Activated CD4-positive, alpha-beta memory T cell treated with anti-CD3 and anti-CD28 coated beads for 36 hours (primary cell): ENCODE data around the gene MAML2. TPM values are rescaled to one million over a fixed set of nuclear protein-coding genes. Genes with fewer than 3 reads are reported as not detected.
"Not testable (repeated sequence)": the region's sequence is repeated elsewhere in the genome, so short reads cannot be mapped to it uniquely, and the experiment has no call there.

Experiments used
- CTCF ChIA-PET: fragments of 350-600 bp; sonication (Branson Sonifier 250); formaldehyde crosslinking; loops from one replicate; lab custom pipeline; 2021; ENCODE audit warnings: antibody characterized with exemption, inconsistent platforms; lab: Charles Lee
- POLR2A ChIA-PET: fragments of 350-600 bp; sonication (Branson Sonifier 250); formaldehyde crosslinking; loops from one replicate; lab custom pipeline; 2021; ENCODE audit warnings: antibody characterized with exemption; lab: Charles Lee
- DNase-seq: peaks from one replicate; pipeline ENCODE4 v3.0.0-alpha.2; 2020
- H3K27ac Mint-ChIP-seq: one replicate; pipeline ENCODE4 v1.8.0; 2021; ENCODE audit warnings: mixed read lengths
- H3K27me3 Mint-ChIP-seq: one replicate; pipeline ENCODE4 v1.8.0; 2021; ENCODE audit warnings: mixed read lengths
- H3K36me3 Mint-ChIP-seq: one replicate; pipeline ENCODE4 v1.8.0; 2021; ENCODE audit warnings: mixed read lengths
- H3K4me1 Mint-ChIP-seq: one replicate; pipeline ENCODE4 v1.8.0; 2021; ENCODE audit warnings: low read depth, mixed read lengths
- H3K4me3 Mint-ChIP-seq: one replicate; pipeline ENCODE4 v1.8.0; 2021; ENCODE audit warnings: mild to moderate bottlenecking, mixed read lengths
- H3K9me3 Mint-ChIP-seq: one replicate; pipeline ENCODE4 v1.8.0; 2021; ENCODE audit warnings: mixed read lengths
- intact Hi-C: fragments of 100-400 bp; cut with micrococcal nuclease; formaldehyde crosslinking; loops from one replicate; pipeline ENCODE4 v1.15.1; 2023
- total RNA-seq, 2 experiments: library from RNA; stranded (reverse); gene quantifications; one replicate each; pipeline ENCODE4 v1.2.3, GENCODE V29; 2021

Gene MAML2
- total RNA-seq, 2 experiments from 2014 or later = 24.2 TPM

DNA sequence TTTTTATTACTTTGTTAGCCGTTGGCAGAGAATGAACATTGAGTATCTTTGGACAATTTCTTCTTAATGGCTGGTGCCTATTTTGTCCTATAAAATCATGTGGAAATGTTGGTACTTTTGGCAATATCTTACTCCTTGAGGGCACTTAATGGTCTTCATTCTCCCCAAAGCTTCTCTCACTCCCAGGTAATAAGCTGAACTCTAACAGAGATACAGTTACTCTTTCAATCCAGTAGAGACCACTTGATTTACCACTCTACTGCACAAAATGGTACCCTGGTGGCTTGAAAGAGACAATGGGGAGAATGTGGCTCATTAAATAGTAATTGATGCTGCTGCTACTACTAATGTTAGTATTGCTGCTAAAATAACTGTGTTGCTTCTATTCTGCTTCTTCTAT is 53.0 kb downstream of the MAML2 start:
- DNase-seq = no peak
- Mint-ChIP-seq H3K4me3 (no peak overlapping the region), H3K4me1 (peaks cover 79% of the 10 kb centered on the region), H3K27ac (no peak overlapping the region), H3K9me3 (peaks cover 7% of the 10 kb centered on the region), H3K27me3 (no peaks in the 10 kb centered on the region), H3K36me3 (peaks cover 28% of the 10 kb centered on the region)
- ChIA-PET POLR2A (no interaction called here), CTCF (interaction anchor here (0.8 kb wide), 1 partner anchor 53 kb away, joined by 3 read pairs; the partner anchor contains the start of gene MAML2)
- intact Hi-C loops = loop anchor here (5.0 kb wide), 1 partner anchor 278 kb away; no protein-coding TSS in a partner anchor

DNA sequence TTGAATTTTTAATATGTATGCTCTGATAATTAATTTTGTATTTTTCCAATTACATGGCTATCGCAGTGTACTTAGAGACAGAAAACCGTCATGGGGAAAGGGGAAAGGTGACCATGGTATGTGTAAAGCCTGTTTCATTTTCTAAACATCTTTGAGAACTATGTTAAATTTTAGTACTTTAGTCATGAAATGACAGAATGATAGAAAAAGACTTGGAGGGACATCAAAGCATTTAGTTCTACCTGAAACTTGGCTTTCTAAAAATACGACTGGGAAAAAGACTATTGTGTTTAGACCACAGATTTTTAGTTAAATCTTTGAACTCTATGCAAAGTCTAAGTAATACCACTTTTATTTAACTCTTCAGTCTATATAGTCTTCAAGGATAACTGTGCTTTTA is 54.1 kb downstream of the MAML2 start:
- DNase-seq = no peak
- H3K4me3 Mint-ChIP-seq = no peak overlapping the region
- ChIA-PET CTCF (no interaction called here), POLR2A (interaction anchor here (0.5 to 1.4 kb wide), 2 partner anchors 51 to 732 kb away, joined by 3 to 5 read pairs; no protein-coding TSS in a partner anchor)
- no peaks in the 10 kb centered on the region for H3K27me3 Mint-ChIP-seq
- peaks cover 7% of the 10 kb centered on the region for H3K9me3 Mint-ChIP-seq
- H3K4me1 Mint-ChIP-seq = peaks cover 79% of the 10 kb centered on the region
- no peak overlapping the region for H3K27ac Mint-ChIP-seq
- intact Hi-C loops = no loop called here
- peaks cover 31% of the 10 kb centered on the region for H3K36me3 Mint-ChIP-seq

DNA sequence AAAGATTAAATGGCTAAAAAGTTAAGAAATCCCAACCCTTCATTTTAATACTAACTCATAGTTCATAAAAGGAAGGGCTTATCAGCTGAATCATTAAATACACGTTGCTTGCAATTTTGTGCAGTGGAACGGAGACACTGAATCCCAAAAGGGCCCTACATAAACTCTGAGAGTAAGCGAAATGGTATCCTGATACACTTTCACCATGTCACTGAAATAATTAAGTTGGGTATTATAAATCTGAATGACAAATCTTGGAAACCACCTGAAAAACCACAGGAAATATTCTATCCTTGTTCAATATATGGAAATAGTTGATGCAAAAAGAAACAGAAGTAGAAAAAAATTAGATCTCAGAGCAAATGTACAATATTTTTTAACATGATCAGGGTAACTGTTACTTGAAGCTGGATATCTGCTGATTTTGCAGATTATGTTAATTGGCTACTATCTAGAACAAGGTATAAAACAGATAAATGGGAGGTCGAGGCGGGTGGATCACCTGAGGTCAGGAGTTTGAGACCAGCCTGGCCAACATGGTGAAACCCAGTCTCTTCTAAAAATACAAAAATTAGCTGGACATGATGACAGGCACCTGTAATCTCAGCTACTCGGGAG is 55.1 kb downstream of the MAML2 start:
- H3K9me3 Mint-ChIP-seq = peaks cover 7% of the 10 kb centered on the region
- no peaks in the 10 kb centered on the region for H3K27me3 Mint-ChIP-seq
- H3K27ac Mint-ChIP-seq = peak overlapping the region; percentile 31
- peaks cover 31% of the 10 kb centered on the region for H3K36me3 Mint-ChIP-seq
- no peak overlapping the region for H3K4me3 Mint-ChIP-seq
- no peak for DNase-seq
- intact Hi-C loops = no loop called here
- ChIA-PET POLR2A (interaction anchor here (0.7 to 1.4 kb wide), 2 partner anchors 52 to 55 kb away, joined by 3 read pairs; partner anchors contain the start of gene MAML2), CTCF (interaction anchor here (1.1 to 3.1 kb wide), 2 partner anchors 52 to 55 kb away, joined by 6 to 16 read pairs; partner anchors contain the start of gene MAML2)
- H3K4me1 Mint-ChIP-seq = peaks cover 79% of the 10 kb centered on the region

DNA sequence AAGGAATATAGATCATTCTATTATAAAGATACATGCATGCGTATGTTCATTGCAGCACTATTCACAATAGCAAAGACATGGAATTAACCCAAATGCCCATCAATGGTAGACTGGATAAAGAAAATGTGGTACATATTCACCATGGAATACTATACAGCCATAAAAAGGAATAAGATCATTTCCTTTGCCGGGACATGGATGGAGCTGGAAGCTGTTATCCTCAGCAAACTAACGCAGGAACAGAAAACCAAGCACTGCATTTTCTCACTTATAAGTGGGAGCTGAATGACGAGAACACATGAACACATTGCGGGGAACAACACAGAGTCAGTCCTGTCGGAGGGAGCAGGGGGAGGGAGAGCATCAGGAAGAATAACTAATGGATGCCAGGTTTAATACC is 57.0 kb downstream of the MAML2 start:
- H3K4me3 Mint-ChIP-seq, POLR2A ChIA-PET, H3K9me3 Mint-ChIP-seq, DNase-seq, H3K27ac Mint-ChIP-seq, H3K27me3 Mint-ChIP-seq: not testable (repeated sequence)
- CTCF ChIA-PET = interaction anchor here (0.6 to 3.1 kb wide), 3 partner anchors 57 to 224 kb away, joined by 3 to 16 read pairs (median 4); partner anchors contain the start of gene MAML2
- H3K36me3 Mint-ChIP-seq = peaks cover 26% of the 10 kb centered on the region
- peaks cover 78% of the 10 kb centered on the region for H3K4me1 Mint-ChIP-seq
- intact Hi-C loops = loop anchor here (2.0 kb wide), 1 partner anchor 39 kb away; no protein-coding TSS in a partner anchor

DNA sequence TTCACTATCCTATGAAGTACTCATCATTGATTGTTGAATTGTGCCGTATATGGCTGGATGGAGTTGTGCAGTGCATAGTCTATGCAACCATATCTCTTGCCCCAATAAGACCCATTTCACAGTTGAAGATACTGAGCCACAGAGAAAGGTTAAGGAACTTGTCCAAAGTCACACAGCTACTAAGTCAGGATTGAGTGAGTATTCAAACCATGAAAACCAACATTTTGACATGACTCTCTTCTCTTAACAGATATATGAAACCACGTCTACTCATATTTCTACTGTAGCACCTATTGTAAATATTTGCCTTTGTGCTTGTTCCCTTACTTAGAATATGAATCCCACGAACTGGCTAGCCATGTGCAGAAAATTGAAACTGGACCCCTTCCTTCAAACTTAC is 58.1 kb downstream of the MAML2 start:
- no peak for DNase-seq
- CTCF ChIA-PET = no interaction called here
- POLR2A ChIA-PET = interaction anchor here (0.6 to 1.1 kb wide), 2 partner anchors 9 to 51 kb away, joined by 3 read pairs; no protein-coding TSS in a partner anchor
- intact Hi-C loops = loop anchor here (1.0 to 2.0 kb wide), 2 partner anchors 18 to 38 kb away; no protein-coding TSS in a partner anchor
- peaks cover 78% of the 10 kb centered on the region for H3K4me1 Mint-ChIP-seq
- H3K9me3 Mint-ChIP-seq = peaks cover 7% of the 10 kb centered on the region
- peak overlapping the region; percentile 57 for H3K27ac Mint-ChIP-seq
- peaks cover 22% of the 10 kb centered on the region for H3K36me3 Mint-ChIP-seq
- no peak overlapping the region for H3K4me3 Mint-ChIP-seq
- no peaks in the 10 kb centered on the region for H3K27me3 Mint-ChIP-seq

DNA sequence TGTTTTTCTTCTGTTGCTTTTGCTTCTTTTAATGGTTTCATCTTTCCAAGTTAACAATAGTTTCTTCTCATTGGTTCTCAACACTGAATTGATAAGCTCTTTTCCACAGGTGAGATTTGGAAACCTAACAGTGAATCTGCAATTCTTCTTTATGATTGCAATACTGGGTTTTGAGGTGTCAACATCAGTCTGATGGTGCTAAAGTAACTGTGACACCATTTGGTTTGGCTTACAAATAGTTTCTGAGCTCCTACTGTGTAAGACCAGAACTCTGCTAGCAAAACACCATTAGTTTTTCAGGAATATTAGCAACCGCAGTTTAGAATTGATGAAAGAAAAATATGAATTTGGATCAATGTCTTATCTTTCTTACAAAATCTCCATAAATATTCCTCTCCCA is 58.6 kb downstream of the MAML2 start:
- no peaks in the 10 kb centered on the region for H3K27me3 Mint-ChIP-seq
- no peak overlapping the region for H3K4me3 Mint-ChIP-seq
- no peak overlapping the region for H3K27ac Mint-ChIP-seq
- peaks cover 7% of the 10 kb centered on the region for H3K9me3 Mint-ChIP-seq
- intact Hi-C loops = loop anchor here (1.0 to 2.0 kb wide), 2 partner anchors 17 to 38 kb away; no protein-coding TSS in a partner anchor
- peaks cover 79% of the 10 kb centered on the region for H3K4me1 Mint-ChIP-seq
- ChIA-PET POLR2A (interaction anchor here (1.1 kb wide), 1 partner anchor 10 kb away, joined by 3 read pairs; no protein-coding TSS in a partner anchor), CTCF (no interaction called here)
- no peak for DNase-seq
- peaks cover 22% of the 10 kb centered on the region for H3K36me3 Mint-ChIP-seq

DNA sequence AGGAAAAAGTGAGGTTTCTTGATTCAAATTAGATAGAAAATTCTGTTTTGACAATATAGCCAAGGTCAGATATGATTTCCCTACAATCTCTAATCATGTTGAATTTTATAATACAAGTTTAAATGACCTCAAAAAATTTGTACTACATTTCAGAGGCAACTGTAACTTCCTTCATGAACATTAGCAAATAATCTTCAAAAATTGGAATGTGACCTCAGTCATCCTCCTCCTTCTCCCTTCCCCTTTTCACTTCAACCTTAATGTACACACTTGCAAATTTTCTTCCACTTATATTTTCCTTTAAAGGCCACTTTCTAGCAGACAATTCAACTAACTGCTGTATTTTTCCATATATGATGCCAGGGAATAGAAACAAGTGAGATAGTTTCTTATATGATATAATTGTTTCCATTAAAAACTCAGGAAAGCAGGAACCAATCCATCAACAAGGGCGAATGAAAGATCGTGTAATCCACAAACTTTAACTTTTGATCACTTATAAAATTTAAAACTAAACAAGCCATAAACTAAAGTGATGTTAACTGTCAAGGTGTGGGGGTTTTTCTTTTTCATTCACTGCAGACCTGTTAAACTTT is 60.3 kb downstream of the MAML2 start:
- Mint-ChIP-seq H3K4me1 (peaks cover 78% of the 10 kb centered on the region), H3K4me3 (no peak overlapping the region), H3K9me3 (peaks cover 7% of the 10 kb centered on the region), H3K36me3 (peaks cover 20% of the 10 kb centered on the region), H3K27ac (no peak overlapping the region), H3K27me3 (no peaks in the 10 kb centered on the region)
- ChIA-PET CTCF (no interaction called here), POLR2A (no interaction called here)
- intact Hi-C loops = no loop called here
- DNase-seq = no peak

DNA sequence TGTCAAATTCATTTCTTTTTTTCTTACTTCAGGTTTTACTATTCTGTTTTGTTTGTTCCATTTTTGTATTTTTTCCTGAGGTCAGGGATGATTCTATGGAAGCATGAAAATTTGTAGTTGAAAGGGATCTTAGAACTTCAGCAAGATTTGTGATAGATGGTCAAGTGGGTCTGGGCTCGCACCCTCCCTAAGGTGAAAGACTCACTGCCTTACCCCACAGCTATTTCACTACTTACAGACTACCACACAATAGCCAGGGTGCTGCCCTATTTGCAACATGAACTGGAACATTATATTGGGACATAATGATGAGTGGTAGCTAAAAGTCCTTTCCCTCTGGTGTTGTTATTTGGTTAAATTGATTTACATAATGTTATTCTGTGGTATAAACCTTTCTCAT is 62.6 kb downstream of the MAML2 start:
- intact Hi-C loops = no loop called here
- Mint-ChIP-seq H3K36me3 (peaks cover 15% of the 10 kb centered on the region), H3K9me3 (peaks cover under 1% of the 10 kb centered on the region), H3K4me1 (peaks cover 68% of the 10 kb centered on the region), H3K27me3 (no peaks in the 10 kb centered on the region), H3K4me3 (no peak overlapping the region), H3K27ac (no peak overlapping the region)
- DNase-seq = no peak
- ChIA-PET CTCF (no interaction called here), POLR2A (interaction anchor here (1.3 kb wide), 1 partner anchor 37 kb away, joined by 3 read pairs; no protein-coding TSS in a partner anchor)

DNA sequence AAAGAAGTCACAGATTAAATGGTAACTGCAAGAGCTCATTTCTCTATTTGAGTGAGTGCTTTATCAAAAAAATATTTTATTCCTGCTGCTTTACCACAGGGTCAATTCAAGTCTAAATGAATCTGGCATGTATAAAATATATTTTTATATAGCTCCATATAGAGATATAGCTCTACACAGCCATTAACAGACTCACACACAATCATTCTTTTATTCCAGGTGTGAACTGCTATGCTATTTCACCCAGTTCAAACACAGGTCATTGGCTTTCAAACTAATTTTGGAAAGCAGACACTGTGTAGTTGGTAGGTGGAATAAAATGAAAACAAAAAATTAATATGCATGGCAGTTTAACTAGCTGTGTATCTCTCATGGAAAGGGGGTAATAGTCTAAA is 63.1 kb downstream of the MAML2 start:
- peaks cover 63% of the 10 kb centered on the region for H3K4me1 Mint-ChIP-seq
- ChIA-PET POLR2A (interaction anchor here (0.6 to 1.3 kb wide), 2 partner anchors 37 to 89 kb away, joined by 3 read pairs; no protein-coding TSS in a partner anchor), CTCF (no interaction called here)
- H3K27ac Mint-ChIP-seq = no peak overlapping the region
- peaks cover 14% of the 10 kb centered on the region for H3K36me3 Mint-ChIP-seq
- DNase-seq = no peak
- no peaks in the 10 kb centered on the region for H3K27me3 Mint-ChIP-seq
- intact Hi-C loops = no loop called here
- no peak overlapping the region for H3K4me3 Mint-ChIP-seq
- H3K9me3 Mint-ChIP-seq = no peaks in the 10 kb centered on the region

DNA sequence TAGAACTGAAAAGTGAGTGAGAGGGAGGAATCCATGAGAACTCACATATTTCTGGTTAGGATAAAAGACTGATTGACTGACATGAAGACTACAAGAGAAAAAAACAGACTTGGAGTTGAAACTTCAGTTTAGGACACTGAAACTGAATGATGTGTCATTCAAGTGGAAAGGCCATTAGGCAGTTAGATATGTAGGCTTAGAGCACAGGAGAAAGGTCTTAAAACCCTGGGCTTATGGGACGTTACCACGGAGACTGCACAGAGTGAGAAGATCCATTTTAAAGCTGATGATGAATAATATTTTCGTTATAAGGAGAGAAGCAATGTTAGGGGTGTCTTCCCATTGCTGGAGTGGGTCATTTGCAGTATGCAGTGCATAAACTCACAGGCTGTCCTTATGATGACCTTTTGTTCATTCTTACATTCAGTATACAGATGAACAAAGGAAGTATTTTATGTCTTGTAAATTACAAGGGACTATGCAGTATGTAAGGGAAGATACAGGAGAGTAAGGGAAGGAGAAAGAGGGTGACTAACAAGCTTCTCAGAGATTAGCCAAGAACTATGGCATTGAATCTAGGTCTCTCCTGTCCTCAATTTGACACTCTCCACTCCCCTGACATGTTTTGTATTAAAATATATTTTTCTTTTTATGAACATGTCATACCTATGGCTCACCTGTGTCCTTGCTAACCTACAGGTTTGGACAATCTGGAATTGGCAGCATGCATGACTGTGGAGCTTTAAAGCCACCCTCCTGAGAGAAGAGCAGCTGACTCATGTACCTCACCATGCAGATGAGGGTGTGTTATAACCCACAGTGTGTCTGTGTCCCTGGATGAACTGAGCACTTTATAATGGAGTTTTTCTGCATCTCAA is 63.7 kb downstream of the MAML2 start:
- DNase-seq = no peak
- Mint-ChIP-seq H3K4me3 (no peak overlapping the region), H3K27ac (no peak overlapping the region), H3K4me1 (peaks cover 56% of the 10 kb centered on the region), H3K27me3 (no peaks in the 10 kb centered on the region), H3K36me3 (peaks cover 12% of the 10 kb centered on the region), H3K9me3 (no peaks in the 10 kb centered on the region)
- intact Hi-C loops = no loop called here
- CTCF ChIA-PET = interaction anchor here (1.3 kb wide), 2 partner anchors 15 to 64 kb away, joined by 3 to 5 read pairs; partner anchors contain the start of gene MAML2
- POLR2A ChIA-PET = interaction anchor here (0.6 to 1.3 kb wide), 2 partner anchors 36 to 90 kb away, joined by 3 read pairs; no protein-coding TSS in a partner anchor
